Measurements from ENCODE around the gene ASTN2. TPM values are rescaled to one million over a fixed set of nuclear protein-coding genes. Genes with fewer than 3 reads are reported as not detected.

ASTN2 gene
- polyA plus RNA-seq, 1 experiment = 12.8 TPM

DNA sequence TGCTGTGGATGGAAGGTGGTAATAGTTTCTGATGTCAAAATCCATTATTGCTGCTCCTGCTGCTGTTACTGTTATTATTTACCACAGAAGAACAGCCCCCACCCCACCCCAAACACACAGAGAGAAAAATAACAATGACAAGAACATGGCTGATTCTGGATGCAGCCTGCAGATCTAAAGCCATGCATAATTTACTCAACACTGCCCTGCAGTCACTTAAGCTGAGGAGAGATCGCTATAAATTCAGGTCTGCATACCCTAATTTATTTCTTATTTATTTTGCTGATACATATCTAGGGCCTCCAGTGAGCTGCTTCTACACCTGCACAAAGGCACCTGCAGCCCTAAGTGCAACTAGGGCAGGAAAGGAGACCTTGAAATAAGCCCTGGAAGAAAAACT lies 595.7 kb downstream of the ASTN2 start:
- POLR2A ChIA-PET = no interaction called here
- TF ChIP-seq, protein P1, sequence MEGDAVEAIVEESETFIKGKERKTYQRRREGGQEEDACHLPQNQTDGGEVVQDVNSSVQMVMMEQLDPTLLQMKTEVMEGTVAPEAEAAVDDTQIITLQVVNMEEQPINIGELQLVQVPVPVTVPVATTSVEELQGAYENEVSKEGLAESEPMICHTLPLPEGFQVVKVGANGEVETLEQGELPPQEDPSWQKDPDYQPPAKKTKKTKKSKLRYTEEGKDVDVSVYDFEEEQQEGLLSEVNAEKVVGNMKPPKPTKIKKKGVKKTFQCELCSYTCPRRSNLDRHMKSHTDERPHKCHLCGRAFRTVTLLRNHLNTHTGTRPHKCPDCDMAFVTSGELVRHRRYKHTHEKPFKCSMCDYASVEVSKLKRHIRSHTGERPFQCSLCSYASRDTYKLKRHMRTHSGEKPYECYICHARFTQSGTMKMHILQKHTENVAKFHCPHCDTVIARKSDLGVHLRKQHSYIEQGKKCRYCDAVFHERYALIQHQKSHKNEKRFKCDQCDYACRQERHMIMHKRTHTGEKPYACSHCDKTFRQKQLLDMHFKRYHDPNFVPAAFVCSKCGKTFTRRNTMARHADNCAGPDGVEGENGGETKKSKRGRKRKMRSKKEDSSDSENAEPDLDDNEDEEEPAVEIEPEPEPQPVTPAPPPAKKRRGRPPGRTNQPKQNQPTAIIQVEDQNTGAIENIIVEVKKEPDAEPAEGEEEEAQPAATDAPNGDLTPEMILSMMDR (IDR thresholded peaks at IDR 0.05; ENCODE audit: insufficient read depth, low read depth, low read length) = no peak

DNA sequence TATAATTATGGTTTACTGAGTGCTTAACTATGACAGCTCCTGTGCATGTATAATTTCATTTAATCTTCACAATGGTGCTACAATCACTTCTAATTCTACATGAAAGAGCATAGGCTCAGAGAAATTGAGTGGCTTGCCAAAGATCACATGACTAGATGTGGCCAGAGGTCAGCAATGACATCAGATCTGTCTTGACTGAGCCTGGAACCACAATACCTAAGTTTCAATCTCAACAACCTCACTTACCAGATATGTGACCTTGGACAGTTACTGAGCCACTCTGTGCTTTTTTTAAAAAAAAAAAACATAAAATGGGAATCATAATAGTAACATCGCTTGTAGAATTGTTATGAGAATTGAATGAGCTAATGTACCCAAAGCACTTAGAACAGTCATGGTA lies 597.1 kb downstream of the ASTN2 start:
- Histone ChIP-seq H3K27me3 (ENCODE audit: control insufficient read depth, insufficient read depth, low read length) (no peaks in the 10 kb centered on the region), H3K36me3 (ENCODE audit: control insufficient read depth, insufficient read depth, low read length) (no peaks in the 10 kb centered on the region), H3K4me3 (ENCODE audit: low read depth, low read length) (no peak overlapping the region)
- CTCF ChIA-PET = interaction anchor here (2.1 kb wide), 1 partner anchor 42 kb away, joined by 6 read pairs; no protein-coding TSS in a partner anchor
- DNase-seq (ENCODE audit: low read depth) = no peak
- POLR2A ChIA-PET = no interaction called here
- TF ChIP-seq, protein P1 (IDR thresholded peaks at IDR 0.05; ENCODE audit: insufficient read depth, low read depth, low read length) = no peak

More for the DNA sequence above, 595.7 kb downstream of the ASTN2 start:
- Histone ChIP-seq H3K4me3 (ENCODE audit: low read depth, low read length) (no peak overlapping the region), H3K36me3 (ENCODE audit: control insufficient read depth, insufficient read depth, low read length) (no peaks in the 10 kb centered on the region), H3K27me3 (ENCODE audit: control insufficient read depth, insufficient read depth, low read length) (no peaks in the 10 kb centered on the region)
- CTCF ChIA-PET = no interaction called here
- no peak for DNase-seq (ENCODE audit: low read depth)

DNA sequence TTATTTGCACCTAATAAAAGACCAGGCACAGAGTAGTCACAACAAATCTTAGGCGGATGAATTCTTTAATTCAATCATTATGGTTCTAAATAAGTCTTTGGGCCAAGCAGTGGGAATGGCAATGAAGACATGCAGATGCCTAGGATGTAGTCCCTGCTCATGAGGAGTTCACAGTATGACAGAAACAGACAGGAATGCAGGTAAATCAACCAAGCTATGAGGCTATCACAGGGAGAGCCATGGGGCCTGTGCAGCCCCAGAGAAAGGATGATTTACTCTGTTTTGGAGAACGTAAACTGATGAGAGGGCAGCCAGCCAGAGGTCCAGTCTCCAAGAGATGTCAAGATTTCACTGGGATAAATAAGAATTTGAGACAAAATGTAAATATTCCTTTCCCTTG lies 598.4 kb downstream of the ASTN2 start:
- CTCF ChIA-PET = no interaction called here

DNA sequence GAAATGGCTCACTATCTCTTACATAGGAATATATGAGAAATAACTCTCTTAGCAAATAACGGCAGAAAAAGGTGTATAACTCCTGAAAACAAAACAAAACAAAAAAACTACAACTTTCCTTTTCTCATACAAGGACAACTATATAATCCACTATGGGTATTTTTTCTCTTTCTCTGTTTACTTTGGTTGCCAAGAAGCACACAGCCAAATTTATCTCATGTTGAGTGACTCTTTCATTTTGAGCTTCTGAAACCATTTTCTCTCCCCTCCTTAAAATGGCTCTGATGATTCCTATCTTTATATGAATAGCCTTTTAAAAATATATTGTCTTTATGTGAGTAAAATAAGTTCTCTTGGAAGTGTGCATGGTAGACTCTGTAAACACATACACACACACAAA lies 599.0 kb downstream of the ASTN2 start:
- TF ChIP-seq, protein P1 (IDR thresholded peaks at IDR 0.05; ENCODE audit: insufficient read depth, low read depth, low read length) = no peak
- Histone ChIP-seq H3K4me3 (ENCODE audit: low read depth, low read length) (no peak overlapping the region), H3K27me3 (ENCODE audit: control insufficient read depth, insufficient read depth, low read length) (no peaks in the 10 kb centered on the region), H3K36me3 (ENCODE audit: control insufficient read depth, insufficient read depth, low read length) (no peaks in the 10 kb centered on the region)
- no peak for DNase-seq (ENCODE audit: low read depth)
- POLR2A ChIA-PET = no interaction called here
- CTCF ChIA-PET = no interaction called here

More for the DNA sequence above, 598.4 kb downstream of the ASTN2 start:
- TF ChIP-seq, protein P1 (IDR thresholded peaks at IDR 0.05; ENCODE audit: insufficient read depth, low read depth, low read length) = no peak
- Histone ChIP-seq H3K4me3 (ENCODE audit: low read depth, low read length) (no peak overlapping the region), H3K36me3 (ENCODE audit: control insufficient read depth, insufficient read depth, low read length) (no peaks in the 10 kb centered on the region), H3K27me3 (ENCODE audit: control insufficient read depth, insufficient read depth, low read length) (no peaks in the 10 kb centered on the region)
- POLR2A ChIA-PET = no interaction called here
- DNase-seq (ENCODE audit: low read depth) = no peak

DNA sequence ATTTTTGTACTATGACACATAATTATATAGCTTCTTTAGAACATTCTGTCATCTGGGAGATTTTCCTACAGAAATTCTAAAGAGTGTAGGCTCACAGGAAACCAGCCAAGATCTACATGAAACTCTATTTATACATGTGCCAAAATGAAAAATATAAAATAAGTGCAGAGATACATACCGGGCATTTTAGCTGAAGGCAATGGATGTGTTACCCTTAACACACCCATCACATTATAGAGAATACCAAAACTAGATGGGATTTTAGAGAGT lies 601.9 kb downstream of the ASTN2 start:
- TF ChIP-seq, protein P1 (IDR thresholded peaks at IDR 0.05; ENCODE audit: insufficient read depth, low read depth, low read length) = no peak
- Histone ChIP-seq H3K36me3 (ENCODE audit: control insufficient read depth, insufficient read depth, low read length) (no peaks in the 10 kb centered on the region), H3K4me3 (ENCODE audit: low read depth, low read length) (no peak overlapping the region), H3K27me3 (ENCODE audit: control insufficient read depth, insufficient read depth, low read length) (no peaks in the 10 kb centered on the region)
- CTCF ChIA-PET = no interaction called here
- POLR2A ChIA-PET = no interaction called here
- DNase-seq (ENCODE audit: low read depth) = no peak
